ENCODE data around the gene PLEKHG3.
A peak's percentile ranks its signal among the peaks of the same experiment; 100 is the strongest.

Gene PLEKHG3

GRCh38 chr14:64748995-64749714, 44.9 kb downstream of the PLEKHG3 start:
- DNase-seq = no peak

- no peak for DNase-seq
These were observed 48.7 kb downstream of the PLEKHG3 start for GRCh38 chr14:64752909-64753308.

- DNase-seq = no peak
These were observed 49.1 kb downstream of the PLEKHG3 start for GRCh38 chr14:64753374-64753773.

GRCh38 chr14:64753999-64754398, 49.8 kb downstream of the PLEKHG3 start:
- no peak for DNase-seq

- DNase-seq = no peak
These were observed 50.5 kb downstream of the PLEKHG3 start for GRCh38 chr14:64754685-64755084.

- DNase-seq = no peak
These were observed 51.6 kb downstream of the PLEKHG3 start for GRCh38 chr14:64755781-64756221.

- DNase-seq = no peak
These were observed 52.5 kb downstream of the PLEKHG3 start for GRCh38 chr14:64756712-64757111.

GRCh38 chr14:64757601-64758000, 53.4 kb downstream of the PLEKHG3 start:
- no peak for DNase-seq

GRCh38 chr14:64758025-64758521, 53.8 kb downstream of the PLEKHG3 start:
- no peak for DNase-seq

- no peak for DNase-seq
These were observed 54.7 kb downstream of the PLEKHG3 start for GRCh38 chr14:64758691-64759554.

- DNase-seq = no peak
These were observed 55.3 kb downstream of the PLEKHG3 start for GRCh38 chr14:64759555-64759938.

- no peak for DNase-seq
These were observed 56.0 kb downstream of the PLEKHG3 start for GRCh38 chr14:64760146-64760755.

- no peak for DNase-seq
These were observed 56.7 kb downstream of the PLEKHG3 start for GRCh38 chr14:64760916-64761315.

GRCh38 chr14:64761441-64762043, 57.3 kb downstream of the PLEKHG3 start:
- peak; percentile 37 for DNase-seq

GRCh38 chr14:64762044-64763034, 58.1 kb downstream of the PLEKHG3 start:
- peak; percentile 93 for DNase-seq

- no peak for DNase-seq
These were observed 59.0 kb downstream of the PLEKHG3 start for GRCh38 chr14:64763085-64763782.

GRCh38 chr14:64763801-64764621, 59.8 kb downstream of the PLEKHG3 start:
- DNase-seq = no peak

GRCh38 chr14:64764641-64765520, 60.7 kb downstream of the PLEKHG3 start:
- DNase-seq = peak; percentile 62

- DNase-seq = no peak
These were observed 61.6 kb downstream of the PLEKHG3 start for GRCh38 chr14:64765740-64766302.

Measured in NCI-H1105 (cell line).